ENCODE data around the gene OXNAD1. TPM values are rescaled to one million over a fixed set of nuclear protein-coding genes. Genes with fewer than 3 reads are reported as not detected.

Gene OXNAD1
- total RNA-seq, 2 donors from 2014 or later, result 23.4 to 26.2 TPM

- H3K27me3 ChIP-seq, result no peaks in the 10 kb centered on the region
- peak overlapping the region; percentile 82 to 98 for H3K9ac ChIP-seq (ENCODE audit: low read depth in 2 of 2, low read length in 2 of 2)
- peaks cover 5% of the 10 kb centered on the region for H3K4me1 ChIP-seq
- no peaks in the 10 kb centered on the region for H3K9me3 ChIP-seq
- H3K27ac ChIP-seq, result peak overlapping the region; percentile 76
- TF ChIP-seq CTCF (IDR thresholded peaks at IDR 0.05), result no peak
- intact Hi-C loops (cut with DNase I), result no loop called here
- DNase-seq, result no peak
- peak overlapping the region; percentile 85 for H3K4me3 ChIP-seq
- no peaks in the 10 kb centered on the region for H3K36me3 ChIP-seq
Measured at GRCh38 chr3:16264174-16264707, 771 bp upstream of the OXNAD1 start.

- H3K36me3 ChIP-seq, result no peaks in the 10 kb centered on the region
- DNase-seq, result no peak
- H3K9me3 ChIP-seq, result no peaks in the 10 kb centered on the region
- intact Hi-C loops (cut with DNase I), result loop anchor here (5.0 kb wide), 1 partner anchor 287 kb away; no protein-coding TSS in a partner anchor
- H3K4me3 ChIP-seq, result peak overlapping the region; percentile 85
- no peaks in the 10 kb centered on the region for H3K27me3 ChIP-seq
- H3K9ac ChIP-seq (ENCODE audit: low read depth in 2 of 2, low read length in 2 of 2), result peak overlapping the region; percentile 74 to 98
- no peak for TF ChIP-seq CTCF (IDR thresholded peaks at IDR 0.05)
- peaks cover 5% of the 10 kb centered on the region for H3K4me1 ChIP-seq
- H3K27ac ChIP-seq, result peak overlapping the region; percentile 92
Measured at GRCh38 chr3:16265455-16265786, 409 bp downstream of the OXNAD1 start.

GRCh38 chr3:16266714-16267113 lies 1.7 kb downstream of the OXNAD1 start:
- Histone ChIP-seq H3K27ac (peak overlapping the region; percentile 29), H3K36me3 (no peaks in the 10 kb centered on the region), H3K9ac (ENCODE audit: low read depth in 2 of 2, low read length in 2 of 2) (peak overlapping the region in 1 of 2 donors; percentile 35), H3K9me3 (no peaks in the 10 kb centered on the region), H3K4me3 (no peak overlapping the region), H3K4me1 (peaks cover 5% of the 10 kb centered on the region), H3K27me3 (no peaks in the 10 kb centered on the region)
- intact Hi-C loops (cut with DNase I), result loop anchor here (5.0 kb wide), 1 partner anchor 286 kb away; no protein-coding TSS in a partner anchor
- DNase-seq, result no peak
- no peak for TF ChIP-seq CTCF (IDR thresholded peaks at IDR 0.05)

GRCh38 chr3:16270855-16271254 lies 5.8 kb downstream of the OXNAD1 start:
- Histone ChIP-seq H3K9ac (ENCODE audit: low read depth in 2 of 2, low read length in 2 of 2) (no peak overlapping the region), H3K27me3 (no peaks in the 10 kb centered on the region), H3K4me3 (no peak overlapping the region), H3K4me1 (peaks cover 5% of the 10 kb centered on the region), H3K36me3 (no peaks in the 10 kb centered on the region), H3K9me3 (no peaks in the 10 kb centered on the region), H3K27ac (no peak overlapping the region)
- no peak for DNase-seq
- TF ChIP-seq CTCF (IDR thresholded peaks at IDR 0.05), result no peak
- intact Hi-C loops (cut with DNase I), result no loop called here

GRCh38 chr3:16272588-16272987 lies 7.6 kb downstream of the OXNAD1 start:
- Histone ChIP-seq H3K4me1 (no peaks in the 10 kb centered on the region), H3K9me3 (no peaks in the 10 kb centered on the region), H3K27me3 (no peaks in the 10 kb centered on the region), H3K36me3 (no peaks in the 10 kb centered on the region), H3K4me3 (no peak overlapping the region), H3K9ac (ENCODE audit: low read depth in 2 of 2, low read length in 2 of 2) (no peak overlapping the region), H3K27ac (no peak overlapping the region)
- intact Hi-C loops (cut with DNase I), result no loop called here
- DNase-seq, result no peak
- TF ChIP-seq CTCF (IDR thresholded peaks at IDR 0.05), result no peak

Measured in colonic mucosa (tissue), 4 donors.